Mesodermal cell (in vitro differentiated cells): ENCODE data around the gene DIAPH3.

Source experiments
- H3K27ac ChIP-seq: 2 replicates; pipeline ENCODE4 v1.7.0; 2013; ENCODE audit warnings: mild to moderate bottlenecking, low read depth, low read length, moderate library complexity; ENCODE audit not compliant: severe bottlenecking
- H3K36me3 ChIP-seq: 2 replicates; pipeline ENCODE4 v1.7.1; 2013; ENCODE audit warnings: mild to moderate bottlenecking, low read length, moderate library complexity; ENCODE audit not compliant: control insufficient read depth, insufficient read depth
- H3K4me1 ChIP-seq: one replicate; pipeline ENCODE4 v1.7.1; 2013; ENCODE audit warnings: mild to moderate bottlenecking, low read length; ENCODE audit not compliant: insufficient read depth, control insufficient read depth, poor library complexity, severe bottlenecking
- H3K4me3 ChIP-seq: 2 replicates; pipeline ENCODE4 v1.7.0; 2013; ENCODE audit warnings: low read length, control low read depth, mild to moderate bottlenecking; ENCODE audit not compliant: insufficient read depth, poor library complexity, severe bottlenecking; ENCODE audit errors: extremely low read depth
- H3K9me3 ChIP-seq: 2 replicates; pipeline ENCODE4 v1.7.1; 2013; ENCODE audit warnings: mild to moderate bottlenecking, low read length, moderate library complexity; ENCODE audit not compliant: control insufficient read depth
- WGBS, 2 experiments: methylation state at CpG; one replicate each; pipeline ENCODE4 v1.1.5; 2013; ENCODE audit warnings: missing lambda C conversion rate in 2 of 2; ENCODE audit not compliant: insufficient coverage in 2 of 2; 5-methylcytosine and 5-hydroxymethylcytosine counted together

DIAPH3 gene

DNA sequence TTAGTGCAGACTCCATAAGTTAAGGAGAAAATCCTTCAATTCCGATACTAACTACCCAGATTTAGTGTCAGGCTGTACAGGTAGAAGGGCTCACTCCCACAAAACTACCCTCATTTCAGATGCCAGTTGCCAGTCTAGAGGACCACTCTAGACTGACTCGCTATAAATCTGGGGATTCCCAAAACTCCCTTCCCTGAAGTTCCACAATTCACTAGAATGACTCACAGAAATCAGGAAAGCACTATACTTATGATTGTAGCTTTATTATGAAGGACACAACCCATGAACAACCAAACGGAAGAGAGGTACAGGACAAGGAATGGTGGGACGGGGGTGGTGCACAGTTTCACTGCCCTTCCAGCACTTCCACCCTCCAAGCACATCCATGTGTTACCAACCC is 321.2 kb downstream of the DIAPH3 start:
- Histone ChIP-seq H3K4me3 (no peak overlapping the region), H3K4me1 (peaks cover 12% of the 10 kb centered on the region), H3K9me3 (no peaks in the 10 kb centered on the region), H3K36me3 (peaks cover 3% of the 10 kb centered on the region), H3K27ac (no peak overlapping the region)
- 83 to 100% methylated on average over 2 of the region's 4 CpGs for WGBS, 2 experiments

- no CpG with 5 or more reads among the region's 2 CpGs for WGBS, 2 experiments
- Histone ChIP-seq H3K4me1 (peaks cover 12% of the 10 kb centered on the region), H3K4me3 (no peak overlapping the region), H3K9me3 (no peaks in the 10 kb centered on the region), H3K27ac (no peak overlapping the region), H3K36me3 (no peaks in the 10 kb centered on the region)
Observed at GRCh38 chr13:59839186-59839585, 324.5 kb downstream of the DIAPH3 start.

DNA sequence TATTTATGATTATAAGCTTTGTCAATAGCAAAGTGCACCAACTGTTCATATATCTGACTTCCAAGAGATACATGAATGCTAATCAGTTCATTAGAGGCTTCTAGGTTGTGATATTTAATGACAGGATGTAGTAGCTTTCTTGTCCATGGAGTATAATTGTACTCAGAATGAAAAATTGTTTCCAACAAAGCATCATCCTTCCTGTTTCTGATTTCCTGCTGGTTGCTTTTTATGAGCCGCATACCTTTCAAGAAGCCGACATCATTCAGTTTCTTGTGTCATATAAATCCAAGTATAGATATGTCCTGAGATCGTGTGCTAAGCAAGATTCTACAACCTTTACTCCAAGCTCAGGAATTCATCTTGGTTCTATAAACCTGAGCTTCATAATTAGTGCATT is 326.6 kb downstream of the DIAPH3 start:
- H3K4me1 ChIP-seq: no peaks in the 10 kb centered on the region
- no peaks in the 10 kb centered on the region for H3K9me3 ChIP-seq
- 80% methylated on average over 1 of the region's 3 CpGs; no CpG with 5 or more reads in 1 of the 2 experiments for WGBS, 2 experiments
- no peak overlapping the region for H3K27ac ChIP-seq
- H3K36me3 ChIP-seq: no peaks in the 10 kb centered on the region
- no peak overlapping the region for H3K4me3 ChIP-seq

GRCh38 chr13:59835569-59835968 is 328.2 kb downstream of the DIAPH3 start:
- no peak overlapping the region for H3K4me3 ChIP-seq
- no CpG with 5 or more reads among the region's 2 CpGs for WGBS, 2 experiments
- no peak overlapping the region for H3K27ac ChIP-seq
- H3K4me1 ChIP-seq: no peaks in the 10 kb centered on the region
- no peaks in the 10 kb centered on the region for H3K9me3 ChIP-seq
- H3K36me3 ChIP-seq: no peaks in the 10 kb centered on the region

GRCh38 chr13:59834801-59835200 is 328.9 kb downstream of the DIAPH3 start:
- no peaks in the 10 kb centered on the region for H3K36me3 ChIP-seq
- H3K4me1 ChIP-seq: no peaks in the 10 kb centered on the region
- no peak overlapping the region for H3K4me3 ChIP-seq
- H3K9me3 ChIP-seq: no peaks in the 10 kb centered on the region
- H3K27ac ChIP-seq: no peak overlapping the region

DNA sequence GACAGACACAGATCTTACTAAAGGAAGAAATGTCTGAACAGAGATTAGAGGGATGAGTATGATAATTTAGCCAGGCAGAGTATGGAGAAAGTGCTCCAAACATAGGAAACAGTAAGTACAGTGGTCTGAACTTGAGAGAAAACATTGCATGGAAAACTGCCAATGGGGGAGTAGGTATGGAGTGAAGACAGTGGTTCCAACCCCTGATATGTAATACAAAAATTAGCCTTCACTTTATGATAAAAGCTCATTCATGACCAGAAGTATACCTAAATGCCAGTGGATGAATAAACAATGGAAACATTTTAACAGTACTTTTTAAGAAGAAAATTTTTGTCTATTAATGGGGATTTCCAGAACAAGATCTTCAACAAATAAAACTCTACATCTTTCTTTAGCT is 334.0 kb downstream of the DIAPH3 start:
- Histone ChIP-seq H3K9me3 (no peaks in the 10 kb centered on the region), H3K4me3 (no peak overlapping the region)

DNA sequence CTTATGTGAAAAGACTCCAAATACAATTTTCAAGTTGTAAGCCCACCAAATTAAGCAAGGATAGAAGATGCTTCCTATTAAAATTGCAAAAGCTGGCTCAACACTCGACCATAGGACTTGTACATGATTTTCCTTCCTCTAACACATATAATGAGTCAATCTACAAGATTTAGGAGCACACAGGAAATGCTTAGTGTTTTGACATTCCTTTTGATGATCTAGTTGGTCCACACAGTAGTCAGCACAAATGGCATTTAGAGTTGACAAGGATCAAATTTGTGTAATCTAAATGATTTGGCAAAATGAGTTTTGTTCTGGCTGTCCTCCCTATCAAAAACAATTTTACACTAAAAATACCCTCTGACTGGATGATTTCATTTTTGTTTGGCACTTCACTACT is 340.2 kb downstream of the DIAPH3 start:
- 40% methylated on average over 1 of the region's 1 CpG; no CpG with 5 or more reads in 1 of the 2 experiments for WGBS, 2 experiments
- no peaks in the 10 kb centered on the region for H3K9me3 ChIP-seq
- H3K36me3 ChIP-seq: no peaks in the 10 kb centered on the region
- H3K4me1 ChIP-seq: peaks cover 4% of the 10 kb centered on the region
- no peak overlapping the region for H3K27ac ChIP-seq
- no peak overlapping the region for H3K4me3 ChIP-seq

More for the DNA sequence above, 334.0 kb downstream of the DIAPH3 start:
- no peak overlapping the region for H3K27ac ChIP-seq
- no peaks in the 10 kb centered on the region for H3K36me3 ChIP-seq
- no peaks in the 10 kb centered on the region for H3K4me1 ChIP-seq

DNA sequence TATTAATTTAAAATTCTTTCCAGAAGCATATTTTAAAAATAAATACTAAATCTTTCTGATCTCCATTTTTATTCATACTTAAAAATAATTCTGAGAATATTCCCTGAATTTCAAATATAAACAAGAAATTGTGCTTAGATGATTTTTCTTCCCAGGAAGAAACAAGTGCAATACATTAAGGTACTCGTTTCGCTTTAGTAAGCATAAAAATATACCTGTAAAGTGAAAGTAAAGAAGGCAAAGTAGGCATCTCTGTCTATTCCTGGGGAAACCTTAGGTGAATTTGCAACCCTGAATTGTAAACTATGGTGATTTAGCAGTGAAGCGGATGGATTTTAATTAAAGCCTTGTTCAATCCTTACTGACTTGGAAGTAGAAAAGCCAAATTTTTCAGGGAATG is 354.2 kb downstream of the DIAPH3 start:
- H3K4me1 ChIP-seq: no peaks in the 10 kb centered on the region
- no peak overlapping the region for H3K4me3 ChIP-seq
- whole genome bisulfite sequencing, 2 experiments: 83% methylated on average over 2 of the region's 3 CpGs; no CpG with 5 or more reads in 1 of the 2 experiments
- H3K27ac ChIP-seq: no peak overlapping the region
- no peaks in the 10 kb centered on the region for H3K36me3 ChIP-seq
- H3K9me3 ChIP-seq: no peaks in the 10 kb centered on the region

GRCh38 chr13:59806801-59807200 is 356.9 kb downstream of the DIAPH3 start:
- H3K9me3 ChIP-seq: no peaks in the 10 kb centered on the region
- no peaks in the 10 kb centered on the region for H3K36me3 ChIP-seq

DNA sequence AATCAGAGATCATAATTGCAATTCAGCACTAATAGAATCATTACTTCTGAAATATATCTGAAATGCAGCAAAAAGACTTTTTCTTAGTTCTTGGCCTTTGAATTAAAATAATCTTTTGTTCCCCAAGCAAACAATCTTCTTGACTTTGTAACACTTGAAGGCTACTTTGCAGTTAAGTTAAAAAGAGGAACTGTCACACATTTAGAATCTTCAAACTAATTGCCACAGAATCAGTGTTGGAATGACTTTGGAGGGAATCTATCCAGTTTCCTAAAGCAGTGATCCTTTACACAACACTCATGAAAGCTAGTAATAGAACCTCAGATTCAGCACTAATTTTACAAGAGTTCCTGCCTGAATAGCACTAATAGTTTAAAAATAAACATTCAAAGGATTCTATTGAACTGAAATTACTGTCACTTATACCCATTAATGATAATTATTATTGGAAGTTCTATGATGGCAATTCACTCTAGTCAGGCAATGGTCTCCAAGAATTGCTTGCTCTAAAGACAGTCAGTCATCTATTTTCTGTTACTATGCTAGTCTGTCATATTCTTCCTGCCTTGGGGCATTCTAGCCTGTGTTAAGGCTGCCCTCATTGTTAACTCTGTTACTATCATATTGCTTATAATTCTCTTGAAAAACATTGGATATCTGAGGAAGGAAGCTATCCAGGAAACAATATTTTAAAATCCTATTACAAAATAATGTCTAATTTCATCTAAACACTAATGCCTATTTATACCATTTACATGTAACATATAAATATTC is 362.4 kb downstream of the DIAPH3 start:
- Histone ChIP-seq H3K9me3 (no peaks in the 10 kb centered on the region), H3K4me3 (no peak overlapping the region), H3K27ac (no peak overlapping the region), H3K36me3 (no peaks in the 10 kb centered on the region), H3K4me1 (no peaks in the 10 kb centered on the region)

More at GRCh38 chr13:59806801-59807200, 356.9 kb downstream of the DIAPH3 start:
- H3K4me3 ChIP-seq: no peak overlapping the region
- no peaks in the 10 kb centered on the region for H3K4me1 ChIP-seq
- H3K27ac ChIP-seq: no peak overlapping the region

- H3K4me1 ChIP-seq: no peaks in the 10 kb centered on the region
- H3K4me3 ChIP-seq: no peak overlapping the region
- H3K36me3 ChIP-seq: peaks cover 3% of the 10 kb centered on the region
- no peaks in the 10 kb centered on the region for H3K9me3 ChIP-seq
- H3K27ac ChIP-seq: no peak overlapping the region
- 89 to 100% methylated on average over 1 of the region's 2 CpGs for WGBS, 2 experiments
Observed at GRCh38 chr13:59793107-59793506, 370.6 kb downstream of the DIAPH3 start.
